Activated naive CD4-positive, alpha-beta T cell treated with Interleukin-2 at 50 U/mL for 16 hours (primary cell): ENCODE data around the gene TMEM121B.
"Not testable (repeated sequence)": the region's sequence is repeated elsewhere in the genome, so short reads cannot be mapped to it uniquely, and the experiment has no call there.

Source experiments
- DNase-seq: peaks from one replicate; pipeline ENCODE4 v3.0.0-alpha.2; 2020

TMEM121B gene

GRCh38 chr22:17121233-17122195 lies at the start of gene TMEM121B:
Gene TMEM121B, minus strand, starts transcription at chr22:17121360. Its CDS starts 233 bp downstream, at chr22:17121127.
- DNase-seq = peak; percentile 21

GRCh38 chr22:17167486-17167885 lies 46.3 kb upstream of the TMEM121B start:
- DNase-seq = no peak

DNA sequence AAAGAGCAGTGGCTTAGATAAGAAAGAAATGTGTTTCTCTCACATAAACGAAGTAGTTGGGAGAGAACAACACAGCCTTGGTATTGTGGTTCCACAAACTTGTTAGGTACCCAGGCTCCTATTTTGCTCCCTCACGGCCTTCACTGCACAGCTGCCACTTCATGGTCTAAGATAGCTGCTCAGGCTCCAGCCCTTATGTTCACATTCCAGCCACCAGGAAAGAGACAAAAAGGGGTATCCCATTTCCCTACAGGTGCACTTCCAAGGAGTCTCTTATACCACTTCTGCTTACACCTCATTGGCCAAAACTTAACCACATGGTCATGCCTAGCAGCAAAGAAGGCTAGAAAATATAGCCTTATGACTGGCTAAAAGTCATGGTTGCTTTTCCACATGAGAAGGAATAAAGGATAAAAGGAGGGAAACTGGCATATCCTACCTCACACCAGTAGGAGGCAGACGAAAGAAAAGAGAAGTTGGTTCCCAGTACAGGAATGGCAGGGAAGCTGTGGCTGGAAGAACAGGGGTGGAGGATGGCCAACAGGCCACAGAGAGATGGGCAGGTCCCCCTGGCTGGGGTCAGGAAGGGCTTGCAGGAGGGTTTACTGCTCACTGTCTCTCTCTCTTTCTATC lies 43.3 kb upstream of the TMEM121B start:
- no peak for DNase-seq

GRCh38 chr22:17162731-17163130 lies 41.6 kb upstream of the TMEM121B start:
- no peak for DNase-seq

DNA sequence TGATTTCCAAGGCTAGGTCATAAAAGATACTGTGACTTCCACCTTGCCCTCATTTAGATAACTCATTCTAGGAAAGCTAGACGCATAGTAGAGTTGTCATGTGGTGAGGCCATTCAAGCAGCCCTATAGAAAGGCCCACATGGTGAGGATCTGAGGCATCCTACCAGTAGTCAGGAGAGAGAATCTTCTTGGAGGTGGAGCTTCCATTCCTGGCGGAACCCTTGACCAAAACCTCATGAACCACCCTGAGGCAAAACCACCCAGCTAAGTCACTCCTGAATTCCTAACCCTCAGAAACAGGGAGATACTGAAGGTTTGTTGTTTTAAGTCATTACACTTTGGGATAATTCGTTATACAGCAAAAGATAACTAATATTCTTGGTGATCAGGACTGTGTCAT lies 40.8 kb upstream of the TMEM121B start:
- DNase-seq = no peak

GRCh38 chr22:17159504-17159951 lies 38.4 kb upstream of the TMEM121B start:
- DNase-seq = peak; percentile 76

DNA sequence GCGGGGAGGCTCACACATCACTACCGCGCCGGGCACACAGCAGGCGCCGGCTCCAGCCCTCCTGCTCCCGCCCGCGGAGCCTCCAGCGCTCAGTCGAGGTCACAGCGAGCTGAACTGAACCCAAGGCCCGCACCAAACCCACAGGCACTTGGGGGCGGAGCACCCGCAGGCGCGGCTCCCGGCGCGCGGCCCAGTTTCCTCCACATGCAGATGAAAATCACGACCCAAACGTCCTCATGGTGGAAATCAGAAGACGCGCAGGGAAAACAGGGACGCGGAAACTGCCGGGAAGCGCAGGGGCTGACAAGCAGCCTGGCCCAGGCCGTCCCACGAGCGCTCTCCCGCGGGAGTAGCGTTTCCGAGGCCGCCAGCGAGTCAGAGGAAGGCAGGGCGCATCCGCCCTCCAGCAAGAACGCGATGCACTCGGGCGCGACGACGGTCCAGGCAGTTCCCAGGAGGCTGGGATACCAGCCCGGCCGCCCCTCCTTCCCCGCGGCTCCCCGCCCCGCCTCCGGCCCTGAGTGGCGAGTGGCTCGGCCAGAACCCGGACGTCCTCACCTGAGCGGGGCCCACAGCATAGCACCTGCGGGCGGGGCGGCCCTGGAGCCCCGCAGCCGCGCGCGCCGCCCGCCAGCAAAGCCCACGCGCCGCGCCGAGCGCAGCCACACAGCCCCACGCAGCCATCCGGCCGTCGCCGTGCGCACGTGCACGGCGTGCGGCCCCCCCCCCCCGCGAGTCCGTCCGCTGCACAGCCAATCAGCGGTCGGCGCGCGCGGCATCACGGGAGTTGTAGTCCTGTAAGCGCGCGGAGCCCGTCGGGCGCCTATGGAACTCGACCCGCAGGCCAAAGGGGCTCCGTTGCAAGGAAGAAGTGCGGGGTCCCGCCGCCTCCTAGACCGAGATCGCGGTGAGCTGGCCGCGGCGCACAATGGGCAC lies 37.7 kb upstream of the TMEM121B start, which contains the start of gene HDHD5:
Gene HDHD5 (minus strand): TSS at position 710 of the 936 bp plus-strand sequence. CDS start 26 bp downstream, at position 684.
- peak; percentile 91 for DNase-seq

- DNase-seq = no peak
Measured at GRCh38 chr22:17158176-17158567, 37.0 kb upstream of the TMEM121B start.

DNA sequence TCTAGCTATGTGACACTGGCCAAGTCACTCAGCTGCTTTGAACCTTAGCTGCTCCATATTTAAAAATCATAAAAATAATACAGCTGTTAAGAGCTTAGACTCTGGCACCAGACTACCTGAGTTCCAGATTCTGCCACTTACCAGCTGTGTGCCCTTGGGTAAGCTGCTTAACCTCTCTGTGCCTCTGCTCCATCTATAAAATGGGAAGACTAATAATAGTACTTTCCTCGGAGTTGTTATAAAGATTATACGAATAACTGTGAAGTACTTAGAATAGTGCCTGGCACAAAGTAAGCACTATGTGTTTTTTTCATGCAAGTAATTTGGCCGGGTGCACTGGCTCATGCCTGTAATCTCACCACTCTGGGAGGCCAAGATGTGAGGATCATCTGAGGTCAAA lies 36.6 kb upstream of the TMEM121B start:
- DNase-seq = no peak

DNA sequence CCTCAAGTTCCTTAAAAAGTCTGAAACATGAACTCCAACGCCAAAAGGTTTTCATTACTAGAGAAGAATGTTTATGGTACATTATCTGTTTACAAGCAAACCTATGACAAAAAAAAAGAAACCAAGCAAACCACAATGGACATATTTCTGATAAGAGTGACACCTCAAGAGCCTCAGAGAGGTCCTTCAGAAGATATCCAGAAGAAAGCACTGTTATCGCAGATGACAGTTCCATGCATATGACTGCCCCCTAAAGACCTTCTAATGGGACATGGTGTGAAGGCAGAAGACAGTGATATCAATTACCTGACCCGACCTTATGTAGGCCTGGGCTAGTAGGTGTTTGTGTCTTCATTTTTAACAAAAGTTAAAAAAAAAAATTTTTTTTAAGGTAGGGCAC lies 34.8 kb upstream of the TMEM121B start:
- DNase-seq = no peak

- DNase-seq = no peak
Measured at GRCh38 chr22:17152971-17153370, 31.8 kb upstream of the TMEM121B start.

GRCh38 chr22:17152340-17152739 lies 31.2 kb upstream of the TMEM121B start:
- DNase-seq = no peak

GRCh38 chr22:17149076-17149815 lies 28.1 kb upstream of the TMEM121B start:
- no peak for DNase-seq

- not testable (repeated sequence) for DNase-seq
Measured at GRCh38 chr22:17147458-17147857, 26.3 kb upstream of the TMEM121B start.

DNA sequence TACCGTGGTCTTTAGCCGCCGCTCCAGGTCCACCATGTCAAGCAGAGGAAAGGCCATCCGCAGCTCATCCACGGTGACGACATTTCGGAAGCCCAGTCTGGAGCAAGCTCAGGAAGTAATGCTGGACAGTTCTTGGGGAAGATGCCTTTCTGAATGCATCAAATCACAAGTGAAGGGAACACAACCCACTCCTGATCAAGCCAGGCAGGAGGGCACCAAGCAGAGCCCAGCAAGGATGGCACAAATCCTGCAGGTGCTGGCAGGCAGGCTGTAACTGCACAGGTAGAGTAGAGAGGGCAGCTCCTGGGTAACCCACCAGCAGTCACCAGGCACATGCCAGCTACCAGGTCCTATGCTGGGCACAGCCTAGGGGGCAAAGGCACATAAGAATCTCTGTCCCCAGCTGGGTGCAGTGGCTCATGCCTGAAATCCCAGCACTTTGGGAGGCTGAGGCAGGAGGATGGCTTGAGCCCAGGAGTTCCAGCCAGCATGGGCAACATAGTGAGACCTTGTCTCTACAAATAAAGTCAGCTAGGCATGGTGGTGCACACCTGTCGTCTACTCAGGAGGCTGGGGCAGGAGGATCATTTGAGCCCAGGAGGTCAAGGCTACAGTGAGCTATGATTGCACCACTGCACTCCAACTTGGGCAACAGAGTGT lies 24.0 kb upstream of the TMEM121B start:
- no peak for DNase-seq

GRCh38 chr22:17143826-17144225 lies 22.7 kb upstream of the TMEM121B start:
- DNase-seq = no peak

DNA sequence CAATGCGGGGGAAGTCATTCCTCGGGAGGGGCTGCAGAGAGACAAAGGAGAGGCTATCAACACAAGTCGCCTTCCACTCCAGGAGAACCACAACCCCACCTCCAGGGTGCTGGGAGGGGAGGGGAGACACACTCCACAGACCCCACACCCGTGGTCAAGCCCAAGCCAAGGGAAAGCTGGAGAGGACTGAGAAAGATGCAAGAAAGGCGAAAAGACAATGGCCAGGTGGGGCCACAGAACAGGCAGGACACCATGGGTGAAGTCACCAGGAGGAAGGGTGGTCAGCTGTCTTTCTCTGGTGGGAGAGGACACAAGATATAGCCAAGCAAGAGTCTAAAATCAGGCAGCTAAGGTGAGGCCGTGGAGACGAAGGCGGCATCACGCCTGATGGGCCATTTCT lies 21.9 kb upstream of the TMEM121B start:
- DNase-seq = no peak

GRCh38 chr22:17140826-17141766 lies 19.9 kb upstream of the TMEM121B start:
- no peak for DNase-seq

DNA sequence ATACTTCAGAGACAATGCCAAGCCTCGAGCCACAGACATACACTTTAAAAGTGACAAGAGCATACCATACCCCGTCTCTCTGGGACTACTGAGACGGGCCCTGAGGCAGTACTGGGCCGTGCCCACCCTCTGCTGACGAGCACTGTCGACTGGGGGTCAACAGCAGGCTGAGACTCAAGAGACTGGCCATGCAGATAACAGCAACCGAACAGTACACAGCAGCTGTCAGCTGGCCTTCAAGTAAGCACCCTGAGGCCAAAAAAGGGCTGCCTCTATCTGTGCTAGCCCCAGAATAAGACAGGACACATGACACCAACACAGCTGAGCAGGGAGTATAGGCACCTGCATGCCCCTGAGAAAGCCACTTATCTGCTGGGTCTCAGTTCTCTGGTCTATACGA lies 18.9 kb upstream of the TMEM121B start:
- no peak for DNase-seq

- DNase-seq = no peak
Measured at GRCh38 chr22:17138513-17138912, 17.4 kb upstream of the TMEM121B start.
